Trophoblast cell (in vitro differentiated cells and primary cell): ENCODE measurements around the gene LGALS9C.
A peak's percentile ranks its signal among the peaks of the same experiment; 100 is the strongest.
"Not testable (repeated sequence)": the region's sequence is repeated elsewhere in the genome, so short reads cannot be mapped to it uniquely, and the experiment has no call there.

Source experiments
- DNase-seq, 2 donors: peaks; one replicate each; pipeline ENCODE4 v3.0.0-alpha.2; 2016
- H2AFZ ChIP-seq: 2 replicates; pipeline ENCODE4 v1.6.1; 2013; ENCODE audit warnings: low read length, moderate library complexity, mild to moderate bottlenecking; ENCODE audit not compliant: insufficient read depth, poor library complexity
- H2AK5ac ChIP-seq: 2 replicates; pipeline ENCODE4 v1.6.1; 2013; ENCODE audit warnings: mild to moderate bottlenecking, low read length
- H2BK120ac ChIP-seq: 2 replicates; pipeline ENCODE4 v1.6.1; 2013; ENCODE audit warnings: low read length, mild to moderate bottlenecking, moderate library complexity; ENCODE audit not compliant: insufficient read depth, poor library complexity
- H2BK12ac ChIP-seq: 2 replicates; pipeline ENCODE4 v1.6.1; 2013; ENCODE audit warnings: mild to moderate bottlenecking, low read length, moderate library complexity
- H2BK5ac ChIP-seq: 2 replicates; pipeline ENCODE4 v1.6.1; 2013; ENCODE audit warnings: low read length, low read depth, moderate library complexity, mild to moderate bottlenecking; ENCODE audit not compliant: poor library complexity
- H3K14ac ChIP-seq: 2 replicates; pipeline ENCODE4 v1.6.1; 2013; ENCODE audit warnings: mild to moderate bottlenecking, low read length
- H3K18ac ChIP-seq: 2 replicates; pipeline ENCODE4 v1.6.1; 2013; ENCODE audit warnings: mild to moderate bottlenecking, low read length
- H3K23ac ChIP-seq: 2 replicates; pipeline ENCODE4 v1.6.1; 2013; ENCODE audit warnings: low read length
- H3K27ac ChIP-seq: 2 replicates; pipeline ENCODE4 v1.5.1; 2013; ENCODE audit warnings: low read depth, mild to moderate bottlenecking, inconsistent platforms, low read length, moderate library complexity
- H3K27me3 ChIP-seq: 2 replicates; pipeline ENCODE4 v1.6.1; 2013; ENCODE audit warnings: inconsistent platforms, mild to moderate bottlenecking, low read length, moderate library complexity; ENCODE audit not compliant: insufficient read depth
- H3K36me3 ChIP-seq, 2 experiments: 1 replicate in 1 of 2; 2 replicates in 1 of 2; pipeline ENCODE4 v1.6.1; 2013; ENCODE audit warnings: low read length in 2 of 2, mild to moderate bottlenecking in 2 of 2, moderate library complexity in 1 of 2; ENCODE audit not compliant: insufficient read depth in 2 of 2, control insufficient read depth in 1 of 2
- H3K4ac ChIP-seq: 2 replicates; pipeline ENCODE4 v1.6.1; 2013; ENCODE audit warnings: low read depth, mild to moderate bottlenecking, low read length, moderate library complexity
- H3K4me1 ChIP-seq, 2 experiments: 1 replicate in 1 of 2; 2 replicates in 1 of 2; pipeline ENCODE4 v1.6.1; 2013; ENCODE audit warnings: low read length in 2 of 2, mild to moderate bottlenecking in 2 of 2, moderate library complexity in 1 of 2; ENCODE audit not compliant: insufficient read depth in 2 of 2, control insufficient read depth in 1 of 2
- H3K4me2 ChIP-seq: 2 replicates; pipeline ENCODE4 v1.6.1; 2013; ENCODE audit warnings: inconsistent platforms, mild to moderate bottlenecking, low read length, moderate library complexity
- H3K4me3 ChIP-seq: 2 replicates; pipeline ENCODE4 v1.5.1; 2013; ENCODE audit warnings: mild to moderate bottlenecking, low read depth, low read length, inconsistent platforms
- H3K79me1 ChIP-seq: one replicate; pipeline ENCODE4 v1.6.1; 2013; ENCODE audit warnings: low read length
- H3K79me2 ChIP-seq: 2 replicates; pipeline ENCODE4 v1.6.1; 2013; ENCODE audit warnings: low read length, mild to moderate bottlenecking; ENCODE audit not compliant: control insufficient read depth, insufficient read depth, poor library complexity
- H3K9ac ChIP-seq: 2 replicates; pipeline ENCODE4 v1.6.1; 2013; ENCODE audit warnings: mild to moderate bottlenecking, low read length
- H3K9me3 ChIP-seq: 2 replicates; pipeline ENCODE4 v1.6.1; 2013; ENCODE audit warnings: low read depth, mild to moderate bottlenecking, control low read depth, inconsistent platforms, low read length; ENCODE audit not compliant: insufficient read depth
- H4K12ac ChIP-seq: 2 replicates; pipeline ENCODE4 v1.6.1; 2013; ENCODE audit warnings: low read depth, mild to moderate bottlenecking, low read length, moderate library complexity
- H4K8ac ChIP-seq: 2 replicates; pipeline ENCODE4 v1.6.1; 2013; ENCODE audit warnings: low read depth, mild to moderate bottlenecking, low read length, moderate library complexity
- H4K91ac ChIP-seq: one replicate; pipeline ENCODE4 v1.6.1; 2013; ENCODE audit warnings: low read depth, mild to moderate bottlenecking, low read length, moderate library complexity
- WGBS: extraction: QIAGEN DNeasy Blood & Tissue Kit; methylation state at CpG from one replicate; pipeline ENCODE4 v1.1.7; 2013; ENCODE audit warnings: missing lambda C conversion rate; ENCODE audit not compliant: insufficient read length, insufficient coverage; ENCODE audit errors: extremely low coverage; 5-methylcytosine and 5-hydroxymethylcytosine counted together

Gene LGALS9C

DNA sequence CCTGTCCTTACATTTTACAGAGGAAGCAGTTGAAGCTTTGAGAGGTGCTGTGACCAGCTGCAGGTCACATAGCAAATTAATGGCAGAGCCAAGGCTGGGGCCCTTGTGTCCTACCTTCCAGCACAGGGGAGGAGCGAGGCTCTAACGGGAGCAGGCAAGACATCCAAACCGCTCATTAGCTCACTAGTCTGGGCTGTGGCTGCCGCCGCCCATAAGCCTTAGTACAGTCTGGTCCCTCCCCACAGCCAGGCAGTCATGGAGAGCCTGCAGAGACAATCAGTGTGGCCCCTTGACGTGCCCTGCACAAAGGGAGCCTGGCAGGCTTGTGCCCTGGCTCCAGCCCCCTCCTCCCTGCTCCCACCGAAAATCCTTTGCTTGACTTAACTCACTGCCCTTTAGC lies 25.6 kb upstream of the LGALS9C start:
- not testable (repeated sequence) for H3K23ac ChIP-seq, H3K9ac ChIP-seq

GRCh38 chr17:18451969-18452368 lies 24.6 kb upstream of the LGALS9C start:
- H3K4me1 ChIP-seq, H3K4me3 ChIP-seq, H4K12ac ChIP-seq, H3K9ac ChIP-seq, H4K91ac ChIP-seq, H3K79me1 ChIP-seq, H4K8ac ChIP-seq, H2AFZ ChIP-seq, H3K14ac ChIP-seq, H2AK5ac ChIP-seq, H3K27ac ChIP-seq, H2BK120ac ChIP-seq, H2BK5ac ChIP-seq, H3K79me2 ChIP-seq, H2BK12ac ChIP-seq, H3K23ac ChIP-seq, H3K36me3 ChIP-seq, H3K4me2 ChIP-seq, H3K9me3 ChIP-seq, H3K18ac ChIP-seq, H3K27me3 ChIP-seq, H3K4ac ChIP-seq: not testable (repeated sequence)
- WGBS = no CpG with 5 or more reads among the region's 5 CpGs
- DNase-seq = peak; percentile 64 to 66

More for the DNA sequence above, 25.6 kb upstream of the LGALS9C start:
- not testable (repeated sequence) for H3K4me3 ChIP-seq, H3K79me1 ChIP-seq, H3K4me1 ChIP-seq, H4K12ac ChIP-seq, H3K9me3 ChIP-seq, H2AK5ac ChIP-seq, H2BK120ac ChIP-seq, DNase-seq, H3K79me2 ChIP-seq, H4K91ac ChIP-seq, H3K18ac ChIP-seq, H2BK12ac ChIP-seq, H3K27ac ChIP-seq, H3K4ac ChIP-seq, H2AFZ ChIP-seq, H4K8ac ChIP-seq, H3K4me2 ChIP-seq, H2BK5ac ChIP-seq, H3K36me3 ChIP-seq, H3K14ac ChIP-seq, H3K27me3 ChIP-seq
- no CpG with 5 or more reads among the region's 7 CpGs for WGBS

- not testable (repeated sequence) for H3K23ac ChIP-seq, H2BK12ac ChIP-seq, H3K18ac ChIP-seq, H3K79me1 ChIP-seq, H3K4me3 ChIP-seq, H3K4me2 ChIP-seq, H2BK120ac ChIP-seq, H3K79me2 ChIP-seq, H2AFZ ChIP-seq, H3K9ac ChIP-seq, H3K9me3 ChIP-seq, H2BK5ac ChIP-seq, H3K36me3 ChIP-seq, H4K8ac ChIP-seq, H2AK5ac ChIP-seq, H4K91ac ChIP-seq, H3K14ac ChIP-seq, H4K12ac ChIP-seq, H3K27ac ChIP-seq, H3K4me1 ChIP-seq, H3K4ac ChIP-seq, H3K27me3 ChIP-seq
- peak; percentile 8 to 37 for DNase-seq
- WGBS = no CpG with 5 or more reads among the region's 8 CpGs
Observed at GRCh38 chr17:18459035-18459434, 17.6 kb upstream of the LGALS9C start.

GRCh38 chr17:18463831-18464502 lies 12.6 kb upstream of the LGALS9C start:
- not testable (repeated sequence) for H3K4me1 ChIP-seq, H3K79me2 ChIP-seq, H3K4ac ChIP-seq, H2BK5ac ChIP-seq, H3K9ac ChIP-seq, H3K27ac ChIP-seq, H3K27me3 ChIP-seq, H3K4me2 ChIP-seq, H3K4me3 ChIP-seq, H2AK5ac ChIP-seq, H3K23ac ChIP-seq, H2AFZ ChIP-seq, H4K8ac ChIP-seq, H3K36me3 ChIP-seq, H3K9me3 ChIP-seq, H4K91ac ChIP-seq, H3K18ac ChIP-seq, H2BK120ac ChIP-seq, H2BK12ac ChIP-seq, H4K12ac ChIP-seq, H3K79me1 ChIP-seq, H3K14ac ChIP-seq
- no CpG with 5 or more reads among the region's 11 CpGs for WGBS
- DNase-seq = peak; percentile 30 to 53
